Measurements from ENCODE around the gene TEKT3. TPM values are rescaled to one million over a fixed set of nuclear protein-coding genes. Genes with fewer than 3 reads are reported as not detected.

Gene TEKT3
- total RNA-seq, 2 experiments from 2014 or later: not detected

- H3K4me3 Mint-ChIP-seq: no peak overlapping the region
- H3K27ac Mint-ChIP-seq: no peak overlapping the region
- peaks cover 25% of the 10 kb centered on the region for H3K27me3 Mint-ChIP-seq (ENCODE audit: low read depth)
- DNase-seq (no peak), ATAC-seq (no peak)
- POLR2A ChIA-PET: no interaction called here
- H3K36me3 Mint-ChIP-seq (ENCODE audit: low read depth): no peaks in the 10 kb centered on the region
- H3K9me3 Mint-ChIP-seq (ENCODE audit: insufficient read depth): no peaks in the 10 kb centered on the region
- H3K4me1 Mint-ChIP-seq (ENCODE audit: low read depth): peaks cover 11% of the 10 kb centered on the region
- CTCF ChIA-PET: interaction anchor here (1.3 kb wide), 1 partner anchor 12 kb away, joined by 4 read pairs; no protein-coding TSS in a partner anchor
Measured at GRCh38 chr17:15269087-15269779, 72.2 kb downstream of the TEKT3 start.

GRCh38 chr17:15268461-15268860, 72.9 kb downstream of the TEKT3 start:
- Mint-ChIP-seq H3K4me3 (no peak overlapping the region), H3K36me3 (ENCODE audit: low read depth) (no peaks in the 10 kb centered on the region), H3K4me1 (ENCODE audit: low read depth) (peaks cover 11% of the 10 kb centered on the region), H3K27me3 (ENCODE audit: low read depth) (peaks cover 29% of the 10 kb centered on the region), H3K27ac (no peak overlapping the region), H3K9me3 (ENCODE audit: insufficient read depth) (no peaks in the 10 kb centered on the region)
- POLR2A ChIA-PET: no interaction called here
- CTCF ChIA-PET: interaction anchor here (1.3 kb wide), 1 partner anchor 12 kb away, joined by 4 read pairs; no protein-coding TSS in a partner anchor
- no peak for ATAC-seq
- no peak for DNase-seq

GRCh38 chr17:15267996-15268395, 73.4 kb downstream of the TEKT3 start:
- Mint-ChIP-seq H3K9me3 (ENCODE audit: insufficient read depth) (no peaks in the 10 kb centered on the region), H3K27me3 (ENCODE audit: low read depth) (peaks cover 33% of the 10 kb centered on the region), H3K36me3 (ENCODE audit: low read depth) (no peaks in the 10 kb centered on the region), H3K4me3 (no peak overlapping the region), H3K4me1 (ENCODE audit: low read depth) (peaks cover 11% of the 10 kb centered on the region), H3K27ac (no peak overlapping the region)
- DNase-seq: no peak
- ChIA-PET POLR2A (no interaction called here), CTCF (interaction anchor here (1.3 kb wide), 1 partner anchor 11 kb away, joined by 4 read pairs; no protein-coding TSS in a partner anchor)
- ATAC-seq: no peak

GRCh38 chr17:15266325-15267125, 74.9 kb downstream of the TEKT3 start:
- ChIA-PET POLR2A (no interaction called here), CTCF (no interaction called here)

GRCh38 chr17:15265131-15265530, 76.3 kb downstream of the TEKT3 start, which contains the start of gene PMP22:
Gene PMP22 (minus strand): TSS chr17:15265326. CDS start chr17:15260727, 4,599 bp downstream.
- H3K27ac Mint-ChIP-seq: no peak within 1 kb of the TSS
- no peaks in the 10 kb centered on the region for H3K36me3 Mint-ChIP-seq (ENCODE audit: low read depth)

More at GRCh38 chr17:15266325-15267125, 74.9 kb downstream of the TEKT3 start:
- peaks cover 17% of the 10 kb centered on the region for H3K4me1 Mint-ChIP-seq (ENCODE audit: low read depth)
- no peak overlapping the region for H3K27ac Mint-ChIP-seq
- ATAC-seq (no peak), DNase-seq (no peak)
- H3K9me3 Mint-ChIP-seq (ENCODE audit: insufficient read depth): no peaks in the 10 kb centered on the region
- no peak overlapping the region for H3K4me3 Mint-ChIP-seq
- no peaks in the 10 kb centered on the region for H3K36me3 Mint-ChIP-seq (ENCODE audit: low read depth)
- H3K27me3 Mint-ChIP-seq (ENCODE audit: low read depth): peaks cover 45% of the 10 kb centered on the region

GRCh38 chr17:15264542-15264941, 76.9 kb downstream of the TEKT3 start:
- Mint-ChIP-seq H3K4me1 (ENCODE audit: low read depth) (peaks cover 19% of the 10 kb centered on the region), H3K4me3 (no peak overlapping the region), H3K27ac (no peak overlapping the region), H3K36me3 (ENCODE audit: low read depth) (no peaks in the 10 kb centered on the region), H3K9me3 (ENCODE audit: insufficient read depth) (no peaks in the 10 kb centered on the region), H3K27me3 (ENCODE audit: low read depth) (peaks cover 59% of the 10 kb centered on the region)
- ATAC-seq: no peak
- CTCF ChIA-PET: interaction anchor here (2.5 kb wide), 1 partner anchor 239 kb away, joined by 13 read pairs; no protein-coding TSS in a partner anchor
- no peak for DNase-seq
- POLR2A ChIA-PET: interaction anchor here (0.6 kb wide), 1 partner anchor 118 kb away, joined by 3 read pairs; no protein-coding TSS in a partner anchor

More at GRCh38 chr17:15265131-15265530, 76.3 kb downstream of the TEKT3 start, which contains the start of gene PMP22:
- no peak for ATAC-seq
- Mint-ChIP-seq H3K27me3 (ENCODE audit: low read depth) (peaks cover 58% of the 10 kb centered on the region), H3K4me1 (ENCODE audit: low read depth) (peaks cover 18% of the 10 kb centered on the region), H3K9me3 (ENCODE audit: insufficient read depth) (no peaks in the 10 kb centered on the region), H3K4me3 (no peak within 1 kb of the TSS)
- DNase-seq: no peak
- POLR2A ChIA-PET: interaction anchor here (0.6 kb wide), 1 partner anchor 118 kb away, joined by 3 read pairs; no protein-coding TSS in a partner anchor
- CTCF ChIA-PET: no interaction called here

GRCh38 chr17:15263680-15264079, 77.7 kb downstream of the TEKT3 start:
- DNase-seq (no peak), ATAC-seq (no peak)
- Mint-ChIP-seq H3K27me3 (ENCODE audit: low read depth) (peaks cover 68% of the 10 kb centered on the region), H3K27ac (no peak overlapping the region), H3K36me3 (ENCODE audit: low read depth) (no peaks in the 10 kb centered on the region), H3K4me3 (no peak overlapping the region), H3K4me1 (ENCODE audit: low read depth) (peaks cover 19% of the 10 kb centered on the region), H3K9me3 (ENCODE audit: insufficient read depth) (no peaks in the 10 kb centered on the region)
- ChIA-PET POLR2A (interaction anchor here (0.6 kb wide), 1 partner anchor 153 kb away, joined by 3 read pairs; no protein-coding TSS in a partner anchor), CTCF (interaction anchor here (2.5 kb wide), 1 partner anchor 239 kb away, joined by 13 read pairs; no protein-coding TSS in a partner anchor)

- Mint-ChIP-seq H3K27ac (no peak overlapping the region), H3K9me3 (ENCODE audit: insufficient read depth) (no peaks in the 10 kb centered on the region), H3K4me1 (ENCODE audit: low read depth) (peaks cover 19% of the 10 kb centered on the region), H3K4me3 (no peak overlapping the region), H3K27me3 (ENCODE audit: low read depth) (peaks cover 67% of the 10 kb centered on the region), H3K36me3 (ENCODE audit: low read depth) (no peaks in the 10 kb centered on the region)
- ATAC-seq (no peak), DNase-seq (no peak)
- ChIA-PET CTCF (interaction anchor here (2.5 kb wide), 1 partner anchor 240 kb away, joined by 13 read pairs; no protein-coding TSS in a partner anchor), POLR2A (interaction anchor here (0.6 kb wide), 1 partner anchor 154 kb away, joined by 3 read pairs; no protein-coding TSS in a partner anchor)
Measured at GRCh38 chr17:15263206-15263579, 78.2 kb downstream of the TEKT3 start.

- Mint-ChIP-seq H3K36me3 (ENCODE audit: low read depth) (no peaks in the 10 kb centered on the region), H3K4me1 (ENCODE audit: low read depth) (peaks cover 24% of the 10 kb centered on the region), H3K27me3 (ENCODE audit: low read depth) (peaks cover 68% of the 10 kb centered on the region), H3K9me3 (ENCODE audit: insufficient read depth) (no peaks in the 10 kb centered on the region), H3K4me3 (peak overlapping the region; percentile 22), H3K27ac (no peak overlapping the region)
- POLR2A ChIA-PET: no interaction called here
- ATAC-seq (no peak), DNase-seq (no peak)
- CTCF ChIA-PET: interaction anchor here (2.5 kb wide), 1 partner anchor 241 kb away, joined by 13 read pairs; no protein-coding TSS in a partner anchor
Measured at GRCh38 chr17:15262291-15263205, 78.8 kb downstream of the TEKT3 start.

GRCh38 chr17:15261802-15262290, 79.6 kb downstream of the TEKT3 start:
- H3K27me3 Mint-ChIP-seq (ENCODE audit: low read depth): peaks cover 70% of the 10 kb centered on the region
- CTCF ChIA-PET: no interaction called here
- H3K27ac Mint-ChIP-seq: no peak overlapping the region
- ATAC-seq (no peak), DNase-seq (no peak)
- H3K36me3 Mint-ChIP-seq (ENCODE audit: low read depth): no peaks in the 10 kb centered on the region
- POLR2A ChIA-PET: no interaction called here
- no peak overlapping the region for H3K4me3 Mint-ChIP-seq
- H3K4me1 Mint-ChIP-seq (ENCODE audit: low read depth): peaks cover 31% of the 10 kb centered on the region
- no peaks in the 10 kb centered on the region for H3K9me3 Mint-ChIP-seq (ENCODE audit: insufficient read depth)

- H3K36me3 Mint-ChIP-seq (ENCODE audit: low read depth): no peaks in the 10 kb centered on the region
- peaks cover 33% of the 10 kb centered on the region for H3K4me1 Mint-ChIP-seq (ENCODE audit: low read depth)
- ATAC-seq (peak; percentile 12), DNase-seq (no peak)
- ChIA-PET CTCF (interaction anchor here (0.7 kb wide), 1 partner anchor 242 kb away, joined by 3 read pairs; no protein-coding TSS in a partner anchor), POLR2A (no interaction called here)
- H3K9me3 Mint-ChIP-seq (ENCODE audit: insufficient read depth): no peaks in the 10 kb centered on the region
- peaks cover 68% of the 10 kb centered on the region for H3K27me3 Mint-ChIP-seq (ENCODE audit: low read depth)
- no peak overlapping the region for H3K27ac Mint-ChIP-seq
- peak overlapping the region; percentile 54 for H3K4me3 Mint-ChIP-seq
Measured at GRCh38 chr17:15261258-15261801, 80.1 kb downstream of the TEKT3 start.
